Lung (tissue), 12 donors: ENCODE data around the gene IRAG1. TPM values are rescaled to one million over a fixed set of nuclear protein-coding genes. Genes with fewer than 3 reads are reported as not detected.
A peak's percentile ranks its signal among the peaks of the same experiment; 100 is the strongest.

Experiments
- ATAC-seq: fragments of 200-7000 bp; cut with Tn5 transposase; one replicate; pipeline ENCODE4 v1.9.1; 2020; ENCODE audit warnings: moderate number of reproducible peaks; ENCODE audit not compliant: insufficient read depth, low FRiP score
- DNase-seq, 3 donors: peaks; one replicate each; pipeline ENCODE4 v3.0.0-alpha.2; 2013 to 2017
- H3K27ac ChIP-seq, 2 donors: one replicate each; pipeline ENCODE4 v1.5.1; 2013; ENCODE audit warnings: mild to moderate bottlenecking in 2 of 2, moderate library complexity in 2 of 2, control low read depth in 1 of 2, inconsistent platforms in 1 of 2, low read depth in 1 of 2, low read length in 1 of 2
- H3K27me3 ChIP-seq, 3 donors: one replicate each; pipeline ENCODE4 v1.5.1; 2013; ENCODE audit warnings: low read length in 2 of 3; ENCODE audit not compliant: control insufficient read depth in 3 of 3, insufficient read depth in 3 of 3
- H3K36me3 ChIP-seq, 4 donors: one replicate each; pipeline ENCODE4 v1.5.1; 2013; ENCODE audit warnings: low read length in 4 of 4, mild to moderate bottlenecking in 1 of 4, moderate library complexity in 1 of 4; ENCODE audit not compliant: control insufficient read depth in 4 of 4, insufficient read depth in 4 of 4
- H3K4me1 ChIP-seq, 5 donors: one replicate each; pipeline ENCODE4 v1.5.1; 2013; ENCODE audit warnings: low read length in 5 of 5, mild to moderate bottlenecking in 2 of 5, moderate library complexity in 1 of 5; ENCODE audit not compliant: control insufficient read depth in 5 of 5, insufficient read depth in 5 of 5
- H3K4me3 ChIP-seq: one replicate; pipeline ENCODE4 v1.5.1; 2013; ENCODE audit warnings: mild to moderate bottlenecking, control low read depth, moderate library complexity
- H3K9ac ChIP-seq, 2 donors: one replicate each; pipeline ENCODE4 v1.5.1; 2013; ENCODE audit warnings: low read length in 2 of 2, control low read depth in 1 of 2; ENCODE audit not compliant: insufficient read depth in 1 of 2
- H3K9me3 ChIP-seq, 4 donors: one replicate each; pipeline ENCODE4 v1.5.1; 2013; ENCODE audit warnings: low read length in 3 of 4, mild to moderate bottlenecking in 1 of 4, moderate library complexity in 1 of 4; ENCODE audit not compliant: control insufficient read depth in 4 of 4, insufficient read depth in 3 of 4
- WGBS, 2 donors: extraction: QIAGEN DNeasy Blood & Tissue Kit; methylation state at CpG; one replicate each; pipeline ENCODE4 v1.1.7; 2013; 5-methylcytosine and 5-hydroxymethylcytosine counted together
- polyA plus RNA-seq, 2 donors: library from polyadenylated mRNA; stranded (reverse); fragments of 200-250 nt; gene quantifications; one replicate each; pipeline ENCODE4 v1.2.1, GENCODE V29; 2013
- total RNA-seq, 2 donors: library from RNA; depleted of rRNA in 1 of 2; stranded (reverse); fragments of >200 nt in 1 of 2; gene quantifications; one replicate each; pipeline ENCODE4 v1.2.1, GENCODE V29; 2014 to 2021
- TF ChIP-seq, protein P1 (sequence below): IDR thresholded peaks from 2 replicates; pipeline ENCODE4 v1.5.1; 2012; ENCODE audit warnings: mild to moderate bottlenecking; ENCODE audit errors: control extremely low read depth, extremely low read depth
- donor health status: control.
- donor health status: control.
- donor health status: Bipolar disorder and iron deficiency.
- donor health status: healthy.
- donor health status: DM: yes; HTN: yes; CAD: no.

The IRAG1 gene
- total and polyA plus RNA-seq, 4 donors = 2.8 to 17.0 (median 13.3) TPM

DNA sequence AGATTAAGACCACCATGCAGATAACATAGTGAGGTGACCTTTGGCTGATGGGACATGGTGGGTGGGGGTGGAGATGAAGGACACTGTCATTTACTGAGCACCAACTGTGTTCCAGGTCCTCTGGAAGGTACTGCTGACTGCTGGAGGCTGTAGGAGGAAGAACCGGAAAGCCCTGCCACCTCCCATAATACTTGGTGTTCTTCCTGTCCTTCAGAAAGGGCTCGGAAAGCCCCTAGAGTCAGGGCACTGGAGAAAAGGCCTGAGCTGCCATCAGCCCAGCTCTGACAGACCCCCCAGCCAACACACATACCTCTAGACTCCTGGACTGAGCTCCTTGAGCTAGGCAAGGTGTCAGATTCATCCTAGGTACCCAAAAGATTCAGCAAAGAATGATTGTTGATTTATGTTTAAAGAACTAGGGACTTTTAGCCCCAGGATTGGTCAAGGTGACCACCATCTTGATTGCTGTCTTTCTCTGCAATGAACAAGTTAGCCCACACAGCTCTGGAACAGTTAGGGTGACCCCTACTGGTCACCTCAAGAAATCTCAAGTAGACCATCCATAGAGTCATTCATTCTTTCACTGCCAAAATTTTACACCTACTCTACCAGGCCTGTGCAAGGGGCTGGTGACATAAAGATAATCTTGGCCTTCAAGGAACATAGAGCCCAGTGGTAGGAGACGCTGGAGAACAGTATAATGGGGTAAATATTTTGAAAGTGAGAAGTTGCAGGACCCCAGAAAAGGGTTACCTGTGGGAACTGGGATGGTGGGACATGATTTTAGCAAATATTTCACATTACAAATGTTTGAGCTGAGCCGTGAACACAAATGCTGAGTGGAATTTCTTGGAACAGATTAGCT, 39.4 kb downstream of the IRAG1 start:
- ATAC-seq (no peak), DNase-seq (peak in 2 of 3 donors; percentile 54 to 64)
- H3K27ac ChIP-seq = peak overlapping the region in 1 of 2 donors; percentile 41
- H3K4me1 ChIP-seq = peaks cover 0 to 31% (median 0%) of the 10 kb centered on the region in 5 donors
- TF ChIP-seq, protein P1, sequence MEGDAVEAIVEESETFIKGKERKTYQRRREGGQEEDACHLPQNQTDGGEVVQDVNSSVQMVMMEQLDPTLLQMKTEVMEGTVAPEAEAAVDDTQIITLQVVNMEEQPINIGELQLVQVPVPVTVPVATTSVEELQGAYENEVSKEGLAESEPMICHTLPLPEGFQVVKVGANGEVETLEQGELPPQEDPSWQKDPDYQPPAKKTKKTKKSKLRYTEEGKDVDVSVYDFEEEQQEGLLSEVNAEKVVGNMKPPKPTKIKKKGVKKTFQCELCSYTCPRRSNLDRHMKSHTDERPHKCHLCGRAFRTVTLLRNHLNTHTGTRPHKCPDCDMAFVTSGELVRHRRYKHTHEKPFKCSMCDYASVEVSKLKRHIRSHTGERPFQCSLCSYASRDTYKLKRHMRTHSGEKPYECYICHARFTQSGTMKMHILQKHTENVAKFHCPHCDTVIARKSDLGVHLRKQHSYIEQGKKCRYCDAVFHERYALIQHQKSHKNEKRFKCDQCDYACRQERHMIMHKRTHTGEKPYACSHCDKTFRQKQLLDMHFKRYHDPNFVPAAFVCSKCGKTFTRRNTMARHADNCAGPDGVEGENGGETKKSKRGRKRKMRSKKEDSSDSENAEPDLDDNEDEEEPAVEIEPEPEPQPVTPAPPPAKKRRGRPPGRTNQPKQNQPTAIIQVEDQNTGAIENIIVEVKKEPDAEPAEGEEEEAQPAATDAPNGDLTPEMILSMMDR = peak; percentile 66
- H3K4me3 ChIP-seq = no peak overlapping the region
- 69 to 76% methylated on average over 4 of the region's 4 CpGs for WGBS, 2 donors
- no peaks in the 10 kb centered on the region for H3K27me3 ChIP-seq
- H3K9ac ChIP-seq = no peak overlapping the region
- H3K36me3 ChIP-seq = no peaks in the 10 kb centered on the region
- no peaks in the 10 kb centered on the region for H3K9me3 ChIP-seq

DNA sequence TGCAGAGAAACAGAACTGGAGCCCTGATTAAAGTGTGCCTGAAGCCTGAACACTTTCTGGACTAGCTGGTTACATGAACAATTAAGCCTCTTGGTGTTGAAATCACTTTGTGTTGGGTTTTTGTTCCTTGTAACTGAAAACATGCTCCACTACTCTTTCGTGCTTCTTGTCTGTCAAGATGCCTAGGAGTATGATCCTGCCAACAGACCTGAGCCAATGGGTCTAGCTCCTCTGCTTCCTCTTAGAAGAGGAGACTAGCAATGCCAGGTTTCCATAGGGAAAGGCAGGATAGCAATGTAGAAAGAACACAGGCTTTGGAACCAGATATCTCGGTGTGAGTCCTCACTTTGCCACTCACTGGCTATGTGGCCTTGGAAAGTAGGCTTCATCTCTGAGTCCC, 40.3 kb downstream of the IRAG1 start:
- H3K9me3 ChIP-seq = no peaks in the 10 kb centered on the region
- TF ChIP-seq, protein P1 = no peak
- no peaks in the 10 kb centered on the region for H3K27me3 ChIP-seq
- DNase-seq = no peak
- ATAC-seq = no peak
- no peak overlapping the region for H3K4me3 ChIP-seq
- H3K36me3 ChIP-seq = no peaks in the 10 kb centered on the region
- peaks cover 0 to 22% (median 0%) of the 10 kb centered on the region in 5 donors for H3K4me1 ChIP-seq
- H3K9ac ChIP-seq = no peak overlapping the region
- peak overlapping the region in 1 of 2 donors; percentile 70 for H3K27ac ChIP-seq
- 74 to 80% methylated on average over 2 of the region's 2 CpGs for WGBS, 2 donors

DNA sequence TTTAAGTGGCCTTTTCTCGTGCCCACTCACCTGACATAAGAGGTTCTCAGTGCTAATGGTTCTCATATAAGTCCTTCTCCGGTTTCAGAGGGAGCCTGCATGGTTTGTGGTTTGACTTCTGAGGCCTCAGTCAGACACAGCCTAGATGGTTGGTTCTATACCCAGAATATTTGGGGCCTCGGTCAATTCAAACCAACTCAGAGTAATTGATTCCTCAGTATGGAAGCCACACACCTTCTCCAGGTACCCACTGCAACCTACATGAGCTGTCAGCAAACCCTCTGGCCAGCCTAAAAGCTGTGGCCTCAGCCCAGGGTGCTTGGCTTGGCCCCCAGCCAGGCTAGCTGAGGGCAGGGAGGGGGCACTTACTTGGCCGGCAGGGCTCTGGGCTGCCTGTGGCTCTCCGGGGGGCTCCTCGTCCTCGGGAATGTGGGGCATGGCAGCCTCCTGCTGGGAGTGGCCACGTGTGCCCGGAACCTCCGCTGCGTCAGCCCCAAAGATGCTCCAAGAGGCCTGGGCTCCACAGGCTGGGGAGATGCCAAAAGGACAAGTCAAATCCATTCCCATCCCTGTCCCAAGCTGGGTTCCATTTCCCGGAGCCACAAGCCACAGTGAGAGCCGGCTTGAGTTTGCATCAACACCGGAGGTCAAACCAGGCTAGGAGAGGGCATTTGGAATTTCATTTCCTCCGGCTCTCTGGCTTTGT, 41.7 kb downstream of the IRAG1 start:
- Histone ChIP-seq H3K4me3 (no peak overlapping the region), H3K9ac (no peak overlapping the region), H3K9me3 (no peaks in the 10 kb centered on the region), H3K4me1 (peaks cover 0 to 14% (median 0%) of the 10 kb centered on the region in 5 donors), H3K36me3 (no peaks in the 10 kb centered on the region), H3K27me3 (no peaks in the 10 kb centered on the region), H3K27ac (peak overlapping the region in 1 of 2 donors; percentile 71)
- ATAC-seq (no peak), DNase-seq (peak in 1 of 3 donors; percentile 53)
- WGBS, 2 donors = 60 to 80% methylated on average over 15 of the region's 15 CpGs
- TF ChIP-seq, protein P1 = no peak
